HepG2 (cell line): Measurements from ENCODE around the gene TATDN2. TPM values are rescaled to one million over a fixed set of nuclear protein-coding genes. Genes with fewer than 3 reads are reported as not detected.

Source experiments
- ATF1 ChIP-seq: IDR thresholded peaks from 2 replicates; pipeline ENCODE4 v1.6.1; 2016; ENCODE audit warnings: mild to moderate bottlenecking, control low read depth
- ATRX ChIP-seq: sonication (generic); formaldehyde crosslinking; IDR thresholded peaks from 2 replicates; pipeline ENCODE4 v1.4.0; 2020; ENCODE audit warnings: missing genetic modification reagents, borderline replicate concordance
- CSRNP2 ChIP-seq: sonication (generic); formaldehyde crosslinking; conservative IDR thresholded peaks from 2 replicates; pipeline ENCODE4 v1.8.0; 2022; ENCODE audit warnings: low read depth, missing genetic modification reagents
- DDIT3 ChIP-seq: sonication (generic); formaldehyde crosslinking; IDR thresholded peaks from 2 replicates; pipeline ENCODE4 v1.4.0; 2020; ENCODE audit warnings: mild to moderate bottlenecking, missing genetic modification reagents
- ESRRA ChIP-seq: sonication (generic); formaldehyde crosslinking; IDR thresholded peaks from 2 replicates; pipeline ENCODE4 v1.5.1; 2020; ENCODE audit warnings: mild to moderate bottlenecking, low read depth, missing genetic modification reagents
- FOXA3 ChIP-seq: IDR thresholded peaks from 2 replicates; pipeline ENCODE4 v1.6.1; 2016; ENCODE audit warnings: missing genetic modification reagents, missing compliant biosample characterization
- HDAC1 ChIP-seq: sonication (generic); formaldehyde crosslinking; IDR thresholded peaks from 2 replicates; pipeline ENCODE4 v1.5.1; 2020; ENCODE audit warnings: mild to moderate bottlenecking, missing genetic modification reagents
- HDAC2 ChIP-seq: sonication (generic); formaldehyde crosslinking; IDR thresholded peaks from 2 replicates; pipeline ENCODE4 v1.4.0; 2020; ENCODE audit warnings: missing genetic modification reagents
- MLX ChIP-seq: IDR thresholded peaks from 2 replicates; pipeline ENCODE4 v1.6.1; 2016
- NRL ChIP-seq: sonication (generic); formaldehyde crosslinking; IDR thresholded peaks from 2 replicates; pipeline ENCODE4 v1.5.0; 2020; ENCODE audit warnings: missing genetic modification reagents, mild to moderate bottlenecking, moderate library complexity, borderline replicate concordance
- RBM22 ChIP-seq: fragments of 200-400 bp; formaldehyde crosslinking; optimal IDR thresholded peaks from 2 replicates; pipeline ENCODE3; 2017; ENCODE audit warnings: mild to moderate bottlenecking, low read length, moderate library complexity
- RCOR2 ChIP-seq: IDR thresholded peaks from 2 replicates; pipeline ENCODE4 v1.6.1; 2016; ENCODE audit warnings: missing biosample characterization, missing genetic modification reagents
- RFXANK ChIP-seq: IDR thresholded peaks from 2 replicates; pipeline ENCODE4 v1.6.1; 2016
- TAF15 ChIP-seq: fragments of 200-400 bp; formaldehyde crosslinking; IDR thresholded peaks from one replicate; pipeline ENCODE4 v1.6.1; 2018; ENCODE audit warnings: mild to moderate bottlenecking, low read depth, low read length; ENCODE audit not compliant: poor library complexity, severe bottlenecking
- ZFP91 ChIP-seq: sonication (generic); formaldehyde crosslinking; IDR thresholded peaks from 2 replicates; pipeline ENCODE4 v1.9.0; 2022; ENCODE audit warnings: missing genetic modification reagents, mild to moderate bottlenecking, borderline replicate concordance
- ZMAT3 ChIP-seq: sonication (generic); formaldehyde crosslinking; conservative IDR thresholded peaks from 2 replicates; pipeline ENCODE4 v1.7.0; 2021; ENCODE audit warnings: missing genetic modification reagents
- ZNF280B ChIP-seq: sonication (generic); formaldehyde crosslinking; IDR thresholded peaks from 2 replicates; pipeline ENCODE4 v1.5.0; 2020; ENCODE audit warnings: missing genetic modification reagents, mild to moderate bottlenecking, borderline replicate concordance
- ZNF484 ChIP-seq: sonication (generic); formaldehyde crosslinking; IDR thresholded peaks from 2 replicates; pipeline ENCODE4 v1.5.1; 2020; ENCODE audit warnings: mild to moderate bottlenecking, low read depth, missing genetic modification reagents, borderline replicate concordance
- ZNF503 ChIP-seq: sonication (generic); formaldehyde crosslinking; IDR thresholded peaks from 2 replicates; pipeline ENCODE4 v1.4.0; 2020; ENCODE audit warnings: missing genetic modification reagents
- ZNF670 ChIP-seq: sonication (generic); formaldehyde crosslinking; IDR thresholded peaks from 2 replicates; pipeline ENCODE4 v1.8.0; 2022; ENCODE audit warnings: mild to moderate bottlenecking, missing genetic modification reagents, borderline replicate concordance
- ZNF878 ChIP-seq: sonication (generic); formaldehyde crosslinking; IDR thresholded peaks from 2 replicates; pipeline ENCODE4 v1.8.1; 2023; ENCODE audit warnings: mild to moderate bottlenecking, missing genetic modification reagents, moderate library complexity
- polyA plus RNA-seq, 8 experiments: library from polyadenylated mRNA; depleted of rRNA in 3 of 8; stranded (reverse) in 7 of 8; unstranded in 1 of 8; fragments of >200 nt; fragmentation: Illumina TruSeq in 4 of 8; extraction: Trizol in 4 of 8; gene quantifications; 2 replicates each; pipeline versions ENCODE4 v1.2.1 to v1.2.3, GENCODE V29; 2011 to 2016; ENCODE audit warnings: low read depth in 4 of 8, missing spikeins in 1 of 8, mixed read lengths in 1 of 8; ENCODE audit not compliant: insufficient read depth in 1 of 8
- total RNA-seq, 5 experiments: library from RNA; depleted of rRNA; stranded (reverse); fragments of >200 nt; fragmentation: Illumina TruSeq; extraction: Trizol; gene quantifications; 2 replicates each; pipeline ENCODE4 v1.2.3, GENCODE V29; 2016; ENCODE audit warnings: low read depth in 1 of 5

The TATDN2 gene
- total and polyA plus RNA-seq, 2 of the 13 experiments (the other 11 are each of a cell fraction or from before 2014, with no cell fraction given), result 12.1 to 21.9 TPM

- no peak for TF ChIP-seq CSRNP2 (CRISPR knock-in tag)
- peak; percentile 40; the same call in 1 of the 2 replicates for TF ChIP-seq RCOR2 (CRISPR knock-in tag)
- no peak for TF ChIP-seq ZNF484 (CRISPR knock-in tag)
- peak; percentile 79 for TF ChIP-seq HDAC1 (CRISPR knock-in tag)
- TF ChIP-seq ATF1 (CRISPR knock-in tag), result no peak
- peak; percentile 55 for TF ChIP-seq RBM22
- TF ChIP-seq ESRRA (CRISPR knock-in tag), result no peak
- 0 out of 2 replicates have a peak, but pooled peaks have one; percentile 15 for TF ChIP-seq ZFP91 (CRISPR knock-in tag)
- peak; percentile 78 for TF ChIP-seq HDAC2 (CRISPR knock-in tag)
- TF ChIP-seq ZNF670 (CRISPR knock-in tag), result 0 out of 2 replicates have a peak, but pooled peaks have one; percentile 32
- TF ChIP-seq FOXA3 (CRISPR knock-in tag), result peak; percentile 92
- no peak for TF ChIP-seq RFXANK
- 0 out of 2 replicates have a peak, but pooled peaks have one; percentile 33 for TF ChIP-seq ZNF878 (CRISPR knock-in tag)
- TF ChIP-seq ZNF503 (CRISPR knock-in tag), result peak; percentile 28; the same call in 1 of the 2 replicates
- no peak for TF ChIP-seq ZMAT3
- TF ChIP-seq TAF15, result no peak
- TF ChIP-seq MLX (CRISPR knock-in tag), result peak; percentile 55; the same call in 1 of the 2 replicates
- no peak for TF ChIP-seq ZNF280B (CRISPR knock-in tag)
- TF ChIP-seq NRL (CRISPR knock-in tag), result no peak
- no peak for TF ChIP-seq DDIT3
- TF ChIP-seq ATRX (CRISPR knock-in tag), result no peak
Measured at GRCh38 chr3:10292505-10293419, 44.5 kb downstream of the TATDN2 start, which contains the start of gene GHRL (continued).
